ENCODE data around the gene SLC27A2. TPM values are rescaled to one million over a fixed set of nuclear protein-coding genes. Genes with fewer than 3 reads are reported as not detected.

The SLC27A2 gene
- total RNA-seq, 1 donor from 2014 or later, result 7.8 TPM

DNA sequence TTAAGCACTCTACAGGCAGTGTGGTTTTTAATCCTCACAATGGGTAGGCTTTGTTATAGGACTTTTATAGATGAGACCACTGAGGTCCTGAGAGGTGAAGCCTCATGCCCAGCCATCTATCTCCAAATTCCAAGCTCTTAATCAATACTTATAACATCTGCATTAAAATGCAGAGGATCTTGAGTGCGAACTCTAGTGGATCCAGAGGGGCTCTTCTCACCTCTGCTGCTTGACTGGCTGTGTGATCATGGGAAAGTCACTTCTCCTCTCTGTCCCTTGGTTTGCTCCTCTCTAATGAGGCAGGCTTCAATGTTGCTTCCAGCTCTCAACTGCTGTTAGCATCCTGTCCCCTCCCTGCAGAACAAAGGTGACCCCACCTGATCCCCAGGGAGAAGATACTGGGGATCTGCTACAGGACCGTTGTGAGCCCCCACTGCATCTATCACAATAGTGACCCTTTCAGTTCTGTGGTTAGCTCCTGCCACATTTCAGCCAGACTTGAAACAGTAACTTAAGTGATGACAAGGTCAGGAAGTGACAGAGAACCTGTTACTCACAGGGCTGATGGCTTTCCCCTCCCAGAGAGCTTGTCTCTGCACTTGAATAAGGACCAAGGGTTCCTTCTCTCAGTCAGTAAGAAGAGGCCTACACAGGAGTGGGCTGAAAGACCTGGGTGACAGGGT lies 1.3 kb downstream of the SLC27A2 start:
- Histone ChIP-seq H3K4me3 (ENCODE audit: low read depth, low read length) (no peak overlapping the region), H3K36me3 (ENCODE audit: control insufficient read depth, insufficient read depth, low read length) (no peaks in the 10 kb centered on the region), H3K27me3 (ENCODE audit: control insufficient read depth, insufficient read depth, low read length) (peaks cover 16% of the 10 kb centered on the region)
- DNase-seq (ENCODE audit: low read depth), result no peak
- no peak for TF ChIP-seq CTCF (IDR thresholded peaks at IDR 0.05; ENCODE audit: insufficient read depth, low read length, poor library complexity, severe bottlenecking)

GRCh38 chr15:50184863-50185504 lies 3.0 kb downstream of the SLC27A2 start:
- H3K4me3 ChIP-seq (ENCODE audit: low read depth, low read length), result no peak overlapping the region
- no peak for TF ChIP-seq CTCF (IDR thresholded peaks at IDR 0.05; ENCODE audit: insufficient read depth, low read length, poor library complexity, severe bottlenecking)
- no peaks in the 10 kb centered on the region for H3K36me3 ChIP-seq (ENCODE audit: control insufficient read depth, insufficient read depth, low read length)
- peaks cover 16% of the 10 kb centered on the region for H3K27me3 ChIP-seq (ENCODE audit: control insufficient read depth, insufficient read depth, low read length)
- no peak for DNase-seq (ENCODE audit: low read depth)

DNA sequence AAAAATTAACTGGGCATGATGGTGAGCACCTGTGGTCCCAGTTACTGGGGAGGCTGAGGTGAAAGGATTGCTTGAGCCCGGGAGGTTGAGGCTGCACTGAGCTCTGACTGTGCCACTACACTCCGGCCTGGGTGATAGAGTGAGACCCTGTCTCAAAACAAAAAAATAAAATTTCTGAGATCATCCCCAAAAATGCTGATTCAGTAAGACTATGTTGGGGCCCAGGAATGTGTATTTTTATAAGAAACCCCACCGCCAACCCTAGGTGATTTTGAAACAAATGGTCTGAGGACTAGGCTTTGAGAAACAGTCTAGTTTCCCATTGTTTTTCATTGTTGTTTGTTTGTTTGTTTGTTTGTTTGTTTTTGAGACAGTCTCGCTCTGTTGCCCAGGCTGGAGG lies 4.1 kb downstream of the SLC27A2 start:
- Histone ChIP-seq H3K36me3 (ENCODE audit: control insufficient read depth, insufficient read depth, low read length) (no peaks in the 10 kb centered on the region), H3K27me3 (ENCODE audit: control insufficient read depth, insufficient read depth, low read length) (peaks cover 16% of the 10 kb centered on the region), H3K4me3 (ENCODE audit: low read depth, low read length) (no peak overlapping the region)
- DNase-seq (ENCODE audit: low read depth), result no peak
- no peak for TF ChIP-seq CTCF (IDR thresholded peaks at IDR 0.05; ENCODE audit: insufficient read depth, low read length, poor library complexity, severe bottlenecking)

DNA sequence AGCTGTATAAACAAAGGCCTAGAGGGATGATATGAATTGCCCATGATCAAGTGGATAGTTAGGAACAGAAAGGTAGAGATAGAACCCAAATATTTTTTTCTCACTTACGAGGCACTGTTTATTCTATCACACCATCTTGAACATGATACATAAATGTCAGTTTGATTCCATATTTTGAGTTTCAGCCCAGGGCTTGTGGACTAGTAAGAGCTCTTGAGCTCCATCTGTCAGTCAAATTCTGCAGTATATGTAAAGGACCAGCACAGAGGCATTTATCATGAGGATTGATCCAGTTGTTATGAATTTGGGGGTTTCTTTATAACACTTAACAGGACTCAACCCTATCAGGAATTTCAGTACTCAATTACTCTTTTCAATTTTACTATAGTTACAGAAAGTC lies 4.8 kb downstream of the SLC27A2 start:
- peaks cover 11% of the 10 kb centered on the region for H3K27me3 ChIP-seq (ENCODE audit: control insufficient read depth, insufficient read depth, low read length)
- H3K4me3 ChIP-seq (ENCODE audit: low read depth, low read length), result no peak overlapping the region
- DNase-seq (ENCODE audit: low read depth), result no peak
- no peak for TF ChIP-seq CTCF (IDR thresholded peaks at IDR 0.05; ENCODE audit: insufficient read depth, low read length, poor library complexity, severe bottlenecking)
- no peaks in the 10 kb centered on the region for H3K36me3 ChIP-seq (ENCODE audit: control insufficient read depth, insufficient read depth, low read length)

- no peaks in the 10 kb centered on the region for H3K36me3 ChIP-seq (ENCODE audit: control insufficient read depth, insufficient read depth, low read length)
- no peak overlapping the region for H3K4me3 ChIP-seq (ENCODE audit: low read depth, low read length)
- TF ChIP-seq CTCF (IDR thresholded peaks at IDR 0.05; ENCODE audit: insufficient read depth, low read length, poor library complexity, severe bottlenecking), result no peak
- peaks cover 5% of the 10 kb centered on the region for H3K27me3 ChIP-seq (ENCODE audit: control insufficient read depth, insufficient read depth, low read length)
- DNase-seq (ENCODE audit: low read depth), result no peak
Measured at GRCh38 chr15:50187525-50187924, 5.5 kb downstream of the SLC27A2 start.
